Osteocyte (in vitro differentiated cells): Measurements from ENCODE around the gene PKN2. TPM values are rescaled to one million over a fixed set of nuclear protein-coding genes. Genes with fewer than 3 reads are reported as not detected.
"Not testable (repeated sequence)": the region's sequence is repeated elsewhere in the genome, so short reads cannot be mapped to it uniquely, and the experiment has no call there.

ENCODE experiments used
- DNase-seq: peaks from one replicate; pipeline ENCODE4 v3.0.0; 2021; ENCODE audit warnings: mixed read lengths; ENCODE audit not compliant: unreplicated experiment; ENCODE audit errors: extremely low spot score
- H3K27ac Mint-ChIP-seq: one replicate; pipeline ENCODE4 v1.8.0; 2021; ENCODE audit warnings: mild to moderate bottlenecking, mixed read lengths; ENCODE audit not compliant: unreplicated experiment
- H3K27me3 Mint-ChIP-seq: one replicate; pipeline ENCODE4 v1.8.0; 2021; ENCODE audit warnings: mixed read lengths; ENCODE audit not compliant: unreplicated experiment
- H3K36me3 Mint-ChIP-seq: one replicate; pipeline ENCODE4 v1.8.0; 2021; ENCODE audit warnings: mixed read lengths; ENCODE audit not compliant: unreplicated experiment
- H3K4me1 Mint-ChIP-seq: one replicate; pipeline ENCODE4 v1.8.0; 2021; ENCODE audit warnings: mixed read lengths; ENCODE audit not compliant: unreplicated experiment
- H3K4me3 Mint-ChIP-seq: one replicate; pipeline ENCODE4 v1.8.0; 2021; ENCODE audit warnings: mild to moderate bottlenecking, moderate library complexity, mixed read lengths; ENCODE audit not compliant: unreplicated experiment
- H3K9me3 Mint-ChIP-seq: one replicate; pipeline ENCODE4 v1.8.0; 2021; ENCODE audit warnings: mixed read lengths; ENCODE audit not compliant: unreplicated experiment
- total RNA-seq: library from RNA; stranded (reverse); gene quantifications from 2 replicates; pipeline ENCODE4 v1.2.1, GENCODE V29; 2021
- TF ChIP-seq, protein P1 (sequence below): fragments of 200-600 bp; sonication (generic); IDR thresholded peaks from 2 replicates; pipeline ENCODE4 v1.5.0; 2021; ENCODE audit warnings: antibody characterized with exemption, mild to moderate bottlenecking, moderate library complexity

The PKN2 gene
- total RNA-seq, 1 donor from 2014 or later, result 46.8 TPM

GRCh38 chr1:88876573-88877365 is 192.7 kb downstream of the PKN2 start:
- H3K27ac Mint-ChIP-seq, result no peak overlapping the region
- H3K4me1 Mint-ChIP-seq, result peaks cover 6% of the 10 kb centered on the region
- H3K9me3 Mint-ChIP-seq, result no peaks in the 10 kb centered on the region
- TF ChIP-seq, protein P1, sequence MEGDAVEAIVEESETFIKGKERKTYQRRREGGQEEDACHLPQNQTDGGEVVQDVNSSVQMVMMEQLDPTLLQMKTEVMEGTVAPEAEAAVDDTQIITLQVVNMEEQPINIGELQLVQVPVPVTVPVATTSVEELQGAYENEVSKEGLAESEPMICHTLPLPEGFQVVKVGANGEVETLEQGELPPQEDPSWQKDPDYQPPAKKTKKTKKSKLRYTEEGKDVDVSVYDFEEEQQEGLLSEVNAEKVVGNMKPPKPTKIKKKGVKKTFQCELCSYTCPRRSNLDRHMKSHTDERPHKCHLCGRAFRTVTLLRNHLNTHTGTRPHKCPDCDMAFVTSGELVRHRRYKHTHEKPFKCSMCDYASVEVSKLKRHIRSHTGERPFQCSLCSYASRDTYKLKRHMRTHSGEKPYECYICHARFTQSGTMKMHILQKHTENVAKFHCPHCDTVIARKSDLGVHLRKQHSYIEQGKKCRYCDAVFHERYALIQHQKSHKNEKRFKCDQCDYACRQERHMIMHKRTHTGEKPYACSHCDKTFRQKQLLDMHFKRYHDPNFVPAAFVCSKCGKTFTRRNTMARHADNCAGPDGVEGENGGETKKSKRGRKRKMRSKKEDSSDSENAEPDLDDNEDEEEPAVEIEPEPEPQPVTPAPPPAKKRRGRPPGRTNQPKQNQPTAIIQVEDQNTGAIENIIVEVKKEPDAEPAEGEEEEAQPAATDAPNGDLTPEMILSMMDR, result no peak
- peaks cover 6% of the 10 kb centered on the region for H3K36me3 Mint-ChIP-seq
- H3K4me3 Mint-ChIP-seq, result no peak overlapping the region
- H3K27me3 Mint-ChIP-seq, result no peaks in the 10 kb centered on the region
- DNase-seq, result no peak

DNA sequence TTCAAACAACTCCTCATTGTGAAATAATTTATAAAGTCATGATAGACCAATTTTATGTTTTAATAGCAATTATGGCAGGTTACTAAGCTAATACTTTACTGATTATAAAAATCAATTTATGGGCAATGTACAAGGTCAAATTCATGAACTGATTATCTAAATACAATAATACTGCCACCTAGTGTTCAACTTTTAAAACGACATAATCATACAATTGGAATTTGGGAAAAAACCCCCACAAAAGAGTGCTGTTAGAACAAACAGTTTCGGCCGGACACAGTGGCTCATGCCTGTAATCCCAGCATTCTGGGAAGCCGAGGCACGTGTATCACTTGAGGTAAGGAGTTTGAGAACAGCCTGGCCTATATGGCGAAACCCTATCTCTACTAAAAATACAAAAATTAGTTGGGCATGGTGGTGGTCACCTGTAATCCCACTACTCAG is 193.3 kb downstream of the PKN2 start:
- TF ChIP-seq, protein P1, result peak; percentile 68
- Mint-ChIP-seq H3K27me3 (no peaks in the 10 kb centered on the region), H3K36me3 (peaks cover 9% of the 10 kb centered on the region), H3K4me1 (peaks cover 6% of the 10 kb centered on the region), H3K9me3 (no peaks in the 10 kb centered on the region), H3K27ac (peak overlapping the region; percentile 23), H3K4me3 (no peak overlapping the region)
- DNase-seq, result no peak

GRCh38 chr1:88877911-88878310 is 193.8 kb downstream of the PKN2 start:
- TF ChIP-seq, protein P1, result no peak
- DNase-seq, result no peak
- H3K27ac Mint-ChIP-seq, result peak overlapping the region; percentile 23
- H3K9me3 Mint-ChIP-seq, result no peaks in the 10 kb centered on the region
- no peaks in the 10 kb centered on the region for H3K27me3 Mint-ChIP-seq
- H3K4me1 Mint-ChIP-seq, result peaks cover 6% of the 10 kb centered on the region
- H3K36me3 Mint-ChIP-seq, result peaks cover 10% of the 10 kb centered on the region
- no peak overlapping the region for H3K4me3 Mint-ChIP-seq

DNA sequence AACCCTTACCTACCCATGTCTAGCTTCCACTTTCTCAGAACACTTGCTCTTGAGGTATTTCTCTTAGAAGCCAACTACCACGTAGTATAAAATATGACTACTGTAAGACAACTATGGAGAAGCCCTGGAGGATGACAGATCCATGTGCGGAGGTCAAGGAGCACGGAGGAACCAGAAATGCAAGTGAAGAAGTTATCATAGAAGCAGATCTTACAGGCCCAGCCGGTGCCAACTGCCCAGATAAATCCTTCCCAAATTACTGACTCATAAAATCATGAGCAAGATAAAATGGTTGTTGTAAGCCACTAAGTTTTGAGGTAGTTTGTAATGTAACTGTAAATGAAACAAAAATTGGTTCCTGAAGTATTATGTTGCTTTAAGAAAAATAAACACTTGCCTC is 194.7 kb downstream of the PKN2 start:
- no peaks in the 10 kb centered on the region for H3K9me3 Mint-ChIP-seq
- H3K27me3 Mint-ChIP-seq, result no peaks in the 10 kb centered on the region
- H3K36me3 Mint-ChIP-seq, result peaks cover 11% of the 10 kb centered on the region
- H3K4me3 Mint-ChIP-seq, result no peak overlapping the region
- TF ChIP-seq, protein P1, result no peak
- H3K4me1 Mint-ChIP-seq, result peaks cover 6% of the 10 kb centered on the region
- DNase-seq, result no peak
- H3K27ac Mint-ChIP-seq, result no peak overlapping the region

DNA sequence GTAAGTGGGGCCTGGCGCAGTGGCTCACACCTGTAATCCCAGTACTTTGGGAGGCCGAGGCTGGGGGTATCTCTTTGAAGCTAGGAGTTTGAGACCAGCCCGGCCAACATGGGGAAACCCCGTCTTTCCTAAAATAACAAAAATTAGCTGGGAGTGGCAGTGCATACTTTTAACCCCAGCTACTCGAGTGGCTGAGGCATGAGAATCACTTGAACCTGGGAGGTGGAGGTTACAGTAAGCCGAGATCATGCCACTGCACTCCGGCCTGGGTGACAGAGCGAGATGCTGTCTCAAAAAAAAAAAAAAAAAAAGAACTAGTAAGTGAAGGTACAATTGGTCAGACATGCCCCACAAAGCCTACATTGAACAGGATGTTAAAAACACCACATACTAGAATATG is 196.6 kb downstream of the PKN2 start:
- not testable (repeated sequence) for H3K4me3 Mint-ChIP-seq, H3K4me1 Mint-ChIP-seq, H3K9me3 Mint-ChIP-seq, H3K27ac Mint-ChIP-seq, DNase-seq, H3K27me3 Mint-ChIP-seq
- peaks cover 11% of the 10 kb centered on the region for H3K36me3 Mint-ChIP-seq
